ENCODE data around the gene SYP.
"Not testable (repeated sequence)": the region's sequence is repeated elsewhere in the genome, so short reads cannot be mapped to it uniquely, and the experiment has no call there.

The SYP gene

GRCh38 chrX:49173544-49173943 lies 26.4 kb downstream of the SYP start:
- not testable (repeated sequence) for H3K36me3 ChIP-seq (ENCODE audit: control insufficient read depth, insufficient read depth, low read length); H3K9ac ChIP-seq (ENCODE audit: low read length); H3K27me3 ChIP-seq (ENCODE audit: control insufficient read depth, insufficient read depth, low read length); H3K9me3 ChIP-seq (ENCODE audit: control insufficient read depth, low read length); H3K4me3 ChIP-seq (ENCODE audit: low read length)
- peaks cover 32% of the 10 kb centered on the region for H3K4me1 ChIP-seq (ENCODE audit: control insufficient read depth, insufficient read depth, low read length)

GRCh38 chrX:49172280-49172780 lies 27.7 kb downstream of the SYP start:
- Histone ChIP-seq H3K4me3 (ENCODE audit: low read length) (peak overlapping the region; percentile 19), H3K9me3 (ENCODE audit: control insufficient read depth, low read length) (no peaks in the 10 kb centered on the region), H3K4me1 (ENCODE audit: control insufficient read depth, insufficient read depth, low read length) (peaks cover 30% of the 10 kb centered on the region), H3K27me3 (ENCODE audit: control insufficient read depth, insufficient read depth, low read length) (no peaks in the 10 kb centered on the region), H3K36me3 (ENCODE audit: control insufficient read depth, insufficient read depth, low read length) (peaks cover 9% of the 10 kb centered on the region), H3K9ac (ENCODE audit: low read length) (peak overlapping the region; percentile 80)

DNA sequence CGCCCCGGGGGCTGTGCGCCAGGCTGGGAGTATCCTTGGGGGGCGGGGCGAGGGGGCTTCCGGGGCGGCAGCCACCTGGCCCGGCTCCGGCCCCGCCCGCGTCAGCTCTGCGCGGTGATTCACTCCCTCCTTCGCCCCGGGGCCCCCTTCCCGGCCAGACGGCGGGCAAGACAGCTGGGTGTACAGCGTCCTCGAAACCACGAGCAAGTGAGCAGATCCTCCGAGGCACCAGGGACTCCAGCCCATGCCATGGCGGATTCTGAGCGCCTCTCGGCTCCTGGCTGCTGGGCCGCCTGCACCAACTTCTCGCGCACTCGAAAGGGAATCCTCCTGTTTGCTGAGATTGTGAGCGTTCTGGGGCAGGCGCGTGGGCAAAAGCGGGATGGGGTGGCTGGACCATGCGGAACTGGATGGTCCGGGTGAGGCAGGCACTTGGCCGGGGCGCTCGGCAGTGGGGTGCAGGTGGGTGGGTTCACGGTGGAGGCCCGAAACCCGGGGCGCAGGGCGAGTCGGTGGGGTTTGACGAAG lies 28.2 kb downstream of the SYP start, which contains the start of gene PLP2:
Gene PLP2 (plus strand): TSS at position 147 of the 528 bp plus-strand sequence. CDS start 103 bp downstream, at position 250.
- peak within 1 kb of the TSS; percentile 19 for H3K4me3 ChIP-seq (ENCODE audit: low read length)
- no peaks in the 10 kb centered on the region for H3K9me3 ChIP-seq (ENCODE audit: control insufficient read depth, low read length)
- H3K9ac ChIP-seq (ENCODE audit: low read length) = peak within 1 kb of the TSS; percentile 80
- H3K4me1 ChIP-seq (ENCODE audit: control insufficient read depth, insufficient read depth, low read length) = peaks cover 30% of the 10 kb centered on the region
- H3K36me3 ChIP-seq (ENCODE audit: control insufficient read depth, insufficient read depth, low read length) = peaks cover 9% of the 10 kb centered on the region
- H3K27me3 ChIP-seq (ENCODE audit: control insufficient read depth, insufficient read depth, low read length) = no peaks in the 10 kb centered on the region

- Histone ChIP-seq H3K9me3 (ENCODE audit: control insufficient read depth, low read length) (no peaks in the 10 kb centered on the region), H3K9ac (ENCODE audit: low read length) (peak overlapping the region; percentile 70), H3K36me3 (ENCODE audit: control insufficient read depth, insufficient read depth, low read length) (no peaks in the 10 kb centered on the region), H3K4me3 (ENCODE audit: low read length) (no peak overlapping the region), H3K27me3 (ENCODE audit: control insufficient read depth, insufficient read depth, low read length) (no peaks in the 10 kb centered on the region), H3K4me1 (ENCODE audit: control insufficient read depth, insufficient read depth, low read length) (peaks cover 34% of the 10 kb centered on the region)
These were observed 32.3 kb downstream of the SYP start for GRCh38 chrX:49167740-49168108.

DNA sequence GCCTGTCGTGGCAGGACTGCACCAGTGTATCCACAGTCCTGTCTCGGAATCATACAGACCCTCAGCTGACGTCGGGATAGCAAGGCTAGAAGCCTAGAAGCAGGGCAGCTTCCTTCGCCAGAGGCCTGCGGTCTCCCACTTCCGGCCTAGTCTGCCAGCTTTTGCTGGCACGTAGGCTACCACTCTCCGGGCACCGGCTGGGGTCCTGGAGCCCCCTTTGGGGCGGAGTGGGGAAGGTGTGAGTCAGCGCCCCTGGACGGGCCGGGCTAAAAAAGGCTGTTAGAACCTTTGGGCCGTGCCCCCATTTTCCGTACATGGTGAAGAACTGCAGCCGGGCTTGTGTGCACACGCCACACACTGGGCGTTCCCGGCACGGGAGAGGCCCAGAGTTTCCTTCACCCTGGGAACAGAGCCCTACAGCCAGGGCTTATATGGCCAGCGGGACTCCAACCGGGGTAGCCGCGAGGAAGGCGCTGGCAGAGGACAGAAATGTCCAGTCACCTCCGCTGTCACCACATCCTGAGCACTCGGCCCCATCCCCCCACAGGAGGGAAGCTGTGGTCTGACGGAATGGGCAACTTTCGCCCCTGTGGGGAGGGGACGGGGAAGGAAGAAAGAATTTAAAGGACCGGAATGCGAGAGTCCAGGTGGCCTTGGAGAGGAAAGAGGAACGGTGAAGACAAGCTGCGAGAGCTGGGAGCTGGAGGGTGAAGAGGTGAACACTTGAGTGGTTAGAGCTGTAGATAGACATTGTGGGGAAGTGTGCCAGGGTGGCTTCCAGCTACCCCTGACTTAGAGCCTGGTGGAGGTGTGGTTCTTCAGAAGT lies 32.9 kb downstream of the SYP start:
- no peaks in the 10 kb centered on the region for H3K27me3 ChIP-seq (ENCODE audit: control insufficient read depth, insufficient read depth, low read length)
- no peak overlapping the region for H3K4me3 ChIP-seq (ENCODE audit: low read length)
- H3K36me3 ChIP-seq (ENCODE audit: control insufficient read depth, insufficient read depth, low read length) = no peaks in the 10 kb centered on the region
- peaks cover 32% of the 10 kb centered on the region for H3K4me1 ChIP-seq (ENCODE audit: control insufficient read depth, insufficient read depth, low read length)
- peak overlapping the region; percentile 70 for H3K9ac ChIP-seq (ENCODE audit: low read length)
- no peaks in the 10 kb centered on the region for H3K9me3 ChIP-seq (ENCODE audit: control insufficient read depth, low read length)

DNA sequence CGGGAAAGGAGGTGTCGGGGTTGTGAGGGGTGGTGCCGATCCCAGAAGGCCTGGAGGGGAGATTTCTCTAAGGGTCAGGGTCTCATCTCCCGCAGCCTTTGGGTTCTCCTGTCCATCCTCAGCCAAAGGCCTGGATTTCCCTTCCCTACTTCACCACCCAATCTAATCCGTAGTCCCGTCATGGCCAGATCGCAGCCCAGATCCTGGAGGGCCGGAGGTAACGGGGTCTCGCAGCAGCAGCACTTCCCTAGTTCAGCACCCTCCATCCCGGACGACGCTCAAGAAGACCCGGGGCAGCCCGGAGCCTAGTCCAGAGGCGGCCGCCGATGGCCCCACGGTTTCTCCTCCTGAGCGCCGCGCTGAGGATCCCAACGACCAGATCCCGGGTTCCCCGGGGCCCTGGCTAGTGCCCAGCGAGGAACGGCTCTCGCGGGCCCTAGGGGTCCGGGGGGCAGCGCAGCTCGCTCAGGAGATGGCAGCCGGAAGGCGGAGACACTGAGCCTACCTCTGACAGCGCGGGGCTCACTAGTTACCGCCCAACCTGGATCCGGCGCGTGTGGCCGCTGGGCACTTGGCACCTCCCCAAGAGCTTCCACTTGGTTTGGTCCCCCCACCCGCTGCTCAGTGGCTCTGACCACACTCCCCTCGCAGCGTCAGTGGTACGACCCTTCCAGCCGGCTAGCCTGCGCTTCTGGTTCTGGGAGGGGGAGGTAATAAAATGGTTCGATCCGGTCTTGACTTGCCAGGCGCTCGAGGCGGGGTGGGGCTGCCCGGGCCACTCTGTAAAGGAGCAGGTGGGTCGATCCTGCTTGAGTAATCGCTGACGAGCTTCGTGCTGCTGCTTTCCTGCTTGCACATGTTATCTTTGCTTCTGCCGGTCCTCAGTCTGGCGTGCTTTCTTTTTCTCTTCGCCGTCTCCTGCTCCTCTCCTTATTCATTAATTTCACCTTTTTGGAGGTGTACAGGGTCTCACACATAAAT lies 33.8 kb downstream of the SYP start:
- Histone ChIP-seq H3K4me3 (ENCODE audit: low read length) (no peak overlapping the region), H3K9ac (ENCODE audit: low read length) (peak overlapping the region; percentile 70), H3K9me3 (ENCODE audit: control insufficient read depth, low read length) (no peaks in the 10 kb centered on the region), H3K36me3 (ENCODE audit: control insufficient read depth, insufficient read depth, low read length) (no peaks in the 10 kb centered on the region), H3K4me1 (ENCODE audit: control insufficient read depth, insufficient read depth, low read length) (peaks cover 32% of the 10 kb centered on the region), H3K27me3 (ENCODE audit: control insufficient read depth, insufficient read depth, low read length) (no peaks in the 10 kb centered on the region)

DNA sequence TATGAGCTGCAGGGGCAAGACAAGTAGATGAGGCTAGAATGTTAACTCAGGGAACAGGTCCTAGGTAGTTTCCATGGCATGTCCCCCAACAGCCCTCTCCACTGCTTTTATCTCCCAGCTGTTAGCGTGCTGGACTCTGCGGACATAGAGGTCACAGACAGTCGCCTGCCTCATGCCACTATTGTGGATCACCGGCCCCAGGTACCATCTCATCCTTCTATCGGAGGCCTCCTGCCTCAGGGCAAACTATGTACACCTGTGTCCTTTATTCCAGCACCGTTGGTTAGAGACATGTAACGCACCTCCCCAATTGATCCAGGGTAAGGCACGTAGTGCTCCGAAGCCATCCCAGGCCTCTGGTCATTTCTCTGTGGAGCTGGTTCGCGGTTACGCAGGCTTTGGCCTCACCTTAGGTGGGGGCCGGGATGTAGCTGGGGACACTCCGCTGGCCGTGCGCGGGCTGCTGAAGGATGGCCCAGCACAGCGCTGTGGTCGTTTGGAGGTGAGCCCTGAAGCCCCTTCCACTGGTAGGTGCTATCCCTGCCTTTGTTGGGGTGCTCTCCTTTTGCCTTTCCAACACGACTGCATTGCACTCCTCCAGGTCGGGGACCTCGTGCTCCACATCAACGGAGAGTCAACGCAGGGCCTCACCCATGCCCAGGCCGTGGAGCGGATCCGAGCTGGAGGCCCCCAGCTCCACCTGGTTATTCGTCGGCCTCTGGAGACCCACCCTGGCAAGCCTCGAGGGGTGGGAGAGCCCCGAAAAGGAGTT lies 35.2 kb downstream of the SYP start:
- no peaks in the 10 kb centered on the region for H3K9me3 ChIP-seq (ENCODE audit: control insufficient read depth, low read length)
- H3K4me1 ChIP-seq (ENCODE audit: control insufficient read depth, insufficient read depth, low read length) = peaks cover 32% of the 10 kb centered on the region
- H3K27me3 ChIP-seq (ENCODE audit: control insufficient read depth, insufficient read depth, low read length) = no peaks in the 10 kb centered on the region
- peak overlapping the region; percentile 28 for H3K9ac ChIP-seq (ENCODE audit: low read length)
- H3K4me3 ChIP-seq (ENCODE audit: low read length) = no peak overlapping the region
- H3K36me3 ChIP-seq (ENCODE audit: control insufficient read depth, insufficient read depth, low read length) = no peaks in the 10 kb centered on the region

DNA sequence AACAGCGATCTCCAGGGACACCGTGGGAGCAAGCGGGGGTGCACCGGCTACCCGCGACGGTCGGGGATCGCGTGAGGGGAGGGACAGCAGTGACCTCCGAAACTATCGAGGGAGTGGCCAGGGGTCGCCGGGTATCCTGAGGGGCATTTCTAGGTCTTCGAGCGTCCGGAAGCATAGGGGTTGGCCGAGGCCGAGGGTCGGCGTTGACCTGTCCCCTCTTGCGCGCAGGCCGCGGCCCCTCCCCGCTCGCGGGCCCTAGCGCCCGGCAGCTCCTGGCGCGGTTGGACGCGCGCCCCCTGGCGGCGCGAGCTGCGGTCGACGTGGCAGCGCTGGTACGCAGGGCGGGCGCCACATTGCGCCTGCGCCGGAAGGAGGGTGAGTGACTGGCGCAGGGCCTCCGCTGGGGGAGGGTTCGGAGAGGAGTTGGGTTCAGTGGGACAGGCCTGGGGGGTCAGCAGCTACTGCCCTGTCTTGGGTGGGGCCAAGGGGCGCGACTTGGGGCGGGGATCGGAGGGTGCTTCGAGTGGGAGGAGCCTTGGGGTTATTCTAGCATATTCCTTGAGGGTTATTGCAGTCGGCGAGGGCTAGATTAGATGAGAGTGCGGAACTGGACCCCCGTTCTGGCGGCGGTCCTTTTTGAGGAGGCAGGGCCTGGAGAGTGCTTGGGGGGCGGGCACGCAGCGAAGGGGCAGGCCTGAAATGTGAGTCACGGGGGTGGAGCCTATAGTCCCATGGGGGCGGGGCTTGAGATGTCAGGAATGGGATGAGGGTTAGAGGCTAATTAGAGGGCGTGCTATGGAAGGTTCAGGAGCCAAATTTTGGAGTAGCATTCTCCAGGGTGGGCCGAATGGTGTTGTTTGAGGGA lies 36.2 kb downstream of the SYP start:
- no peaks in the 10 kb centered on the region for H3K27me3 ChIP-seq (ENCODE audit: control insufficient read depth, insufficient read depth, low read length)
- peak overlapping the region; percentile 72 for H3K9ac ChIP-seq (ENCODE audit: low read length)
- H3K36me3 ChIP-seq (ENCODE audit: control insufficient read depth, insufficient read depth, low read length) = no peaks in the 10 kb centered on the region
- peak overlapping the region; percentile 8 for H3K4me3 ChIP-seq (ENCODE audit: low read length)
- H3K9me3 ChIP-seq (ENCODE audit: control insufficient read depth, low read length) = no peaks in the 10 kb centered on the region
- H3K4me1 ChIP-seq (ENCODE audit: control insufficient read depth, insufficient read depth, low read length) = peaks cover 32% of the 10 kb centered on the region

DNA sequence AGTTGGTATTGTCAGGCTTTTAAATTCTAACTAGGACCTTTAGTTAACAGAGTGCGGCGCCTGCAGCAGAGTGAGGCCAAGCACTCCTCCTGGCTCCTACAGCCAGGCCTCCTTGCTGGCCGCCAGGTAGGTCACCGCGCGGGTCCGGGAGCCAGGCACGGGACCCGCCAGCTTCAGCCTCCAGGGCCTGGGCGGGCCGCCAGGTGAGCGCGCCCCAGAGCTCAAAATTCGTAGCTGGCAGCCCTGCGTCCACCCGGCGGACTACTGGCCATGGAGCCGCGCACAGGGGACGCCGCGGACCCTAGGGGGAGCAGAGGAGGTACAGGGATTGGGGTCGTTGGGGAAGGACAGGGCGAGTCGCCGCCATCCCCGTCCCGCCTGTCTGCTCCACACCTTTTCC lies 37.4 kb downstream of the SYP start, which contains the start of gene MAGIX:
Gene MAGIX (plus strand): TSS at position 139 of the 400 bp plus-strand sequence. CDS start 132 bp downstream, at position 271.
- Histone ChIP-seq H3K27me3 (ENCODE audit: control insufficient read depth, insufficient read depth, low read length) (no peaks in the 10 kb centered on the region), H3K4me1 (ENCODE audit: control insufficient read depth, insufficient read depth, low read length) (peaks cover 28% of the 10 kb centered on the region), H3K36me3 (ENCODE audit: control insufficient read depth, insufficient read depth, low read length) (no peaks in the 10 kb centered on the region), H3K9ac (ENCODE audit: low read length) (peak within 1 kb of the TSS; percentile 72), H3K4me3 (ENCODE audit: low read length) (peak within 1 kb of the TSS; percentile 8), H3K9me3 (ENCODE audit: control insufficient read depth, low read length) (no peaks in the 10 kb centered on the region)

- Histone ChIP-seq H3K27me3 (ENCODE audit: control insufficient read depth, insufficient read depth, low read length) (no peaks in the 10 kb centered on the region), H3K9ac (ENCODE audit: low read length) (peak overlapping the region; percentile 69), H3K4me3 (ENCODE audit: low read length) (no peak overlapping the region), H3K9me3 (ENCODE audit: control insufficient read depth, low read length) (no peaks in the 10 kb centered on the region), H3K4me1 (ENCODE audit: control insufficient read depth, insufficient read depth, low read length) (peaks cover 19% of the 10 kb centered on the region), H3K36me3 (ENCODE audit: control insufficient read depth, insufficient read depth, low read length) (no peaks in the 10 kb centered on the region)
These were observed 38.4 kb downstream of the SYP start for GRCh38 chrX:49161632-49162031.

Measured in mucosa of stomach (tissue), 1 donor.